Parathyroid adenoma (tissue), 2 donors: ENCODE measurements around the gene DMAC2L.

ENCODE experiments used
- H2AFZ ChIP-seq: fragments of 300-600 bp; sonication (generic); one replicate; pipeline ENCODE4 v1.7.0; 2017; ENCODE audit warnings: antibody characterized with exemption, mild to moderate bottlenecking
- H3K27ac ChIP-seq: fragments of 300-600 bp; sonication (generic); one replicate; pipeline ENCODE4 v1.7.0; 2017
- H3K27me3 ChIP-seq: fragments of 300-600 bp; sonication (generic); one replicate; pipeline ENCODE4 v1.7.0; 2017; ENCODE audit warnings: low read length; ENCODE audit not compliant: control insufficient read depth, insufficient read depth
- H3K36me3 ChIP-seq: fragments of 300-600 bp; sonication (generic); one replicate; pipeline ENCODE4 v1.7.0; 2017; ENCODE audit warnings: low read length; ENCODE audit not compliant: control insufficient read depth, insufficient read depth
- H3K4me1 ChIP-seq: fragments of 300-600 bp; sonication (generic); one replicate; pipeline ENCODE4 v1.7.0; 2017; ENCODE audit warnings: control low read depth
- H3K4me2 ChIP-seq: fragments of 300-600 bp; sonication (generic); one replicate; pipeline ENCODE4 v1.7.0; 2017; ENCODE audit warnings: low read length
- H3K4me3 ChIP-seq: fragments of 300-600 bp; sonication (generic); one replicate; pipeline ENCODE4 v1.7.0; 2017; ENCODE audit warnings: low read depth, low read length
- H3K79me2 ChIP-seq: fragments of 300-600 bp; sonication (generic); one replicate; pipeline ENCODE4 v1.7.0; 2017; ENCODE audit warnings: control low read depth
- H3K9ac ChIP-seq: fragments of 300-600 bp; sonication (generic); one replicate; pipeline ENCODE4 v1.7.0; 2017; ENCODE audit warnings: mild to moderate bottlenecking
- H3K9me3 ChIP-seq: fragments of 300-600 bp; sonication (generic); one replicate; pipeline ENCODE4 v1.7.0; 2017; ENCODE audit warnings: low read length; ENCODE audit not compliant: control insufficient read depth
- CTCF ChIP-seq: fragments of 300-600 bp; sonication (generic); IDR thresholded peaks from one replicate; pipeline ENCODE4 v1.7.0; 2017; ENCODE audit warnings: antibody characterized with exemption, mild to moderate bottlenecking
- donor health status: primary hyperparathyroidism.

The DMAC2L gene

GRCh38 chr14:50347521-50347920 is 35.4 kb downstream of the DMAC2L start:
- no peak for TF ChIP-seq CTCF
- Histone ChIP-seq H3K79me2 (no peaks in the 10 kb centered on the region), H3K27me3 (no peaks in the 10 kb centered on the region), H3K4me2 (no peak overlapping the region), H3K36me3 (no peaks in the 10 kb centered on the region), H3K9ac (no peak overlapping the region), H3K9me3 (no peaks in the 10 kb centered on the region), H3K4me3 (no peak overlapping the region), H3K4me1 (peaks cover 11% of the 10 kb centered on the region), H3K27ac (no peak overlapping the region), H2AFZ (peak overlapping the region; percentile 72)

- H3K79me2 ChIP-seq, result no peaks in the 10 kb centered on the region
- no peaks in the 10 kb centered on the region for H3K36me3 ChIP-seq
- TF ChIP-seq CTCF, result no peak
- H3K27me3 ChIP-seq, result no peaks in the 10 kb centered on the region
- H3K4me2 ChIP-seq, result no peak overlapping the region
- peaks cover 11% of the 10 kb centered on the region for H3K4me1 ChIP-seq
- H3K9ac ChIP-seq, result no peak overlapping the region
- H3K9me3 ChIP-seq, result no peaks in the 10 kb centered on the region
- no peak overlapping the region for H3K4me3 ChIP-seq
- H2AFZ ChIP-seq, result no peak overlapping the region
- no peak overlapping the region for H3K27ac ChIP-seq
Observed at GRCh38 chr14:50348933-50349332, 36.8 kb downstream of the DMAC2L start.

- H3K27me3 ChIP-seq, result no peaks in the 10 kb centered on the region
- H3K4me2 ChIP-seq, result no peak overlapping the region
- H3K9me3 ChIP-seq, result no peaks in the 10 kb centered on the region
- no peak overlapping the region for H3K27ac ChIP-seq
- no peak overlapping the region for H3K9ac ChIP-seq
- H3K36me3 ChIP-seq, result no peaks in the 10 kb centered on the region
- H3K4me3 ChIP-seq, result no peak overlapping the region
- no peaks in the 10 kb centered on the region for H3K79me2 ChIP-seq
- H3K4me1 ChIP-seq, result peaks cover 11% of the 10 kb centered on the region
- TF ChIP-seq CTCF, result no peak
- no peak overlapping the region for H2AFZ ChIP-seq
Observed at GRCh38 chr14:50350975-50351374, 38.9 kb downstream of the DMAC2L start.

GRCh38 chr14:50352584-50352983 is 40.5 kb downstream of the DMAC2L start:
- Histone ChIP-seq H3K79me2 (no peaks in the 10 kb centered on the region), H3K27ac (no peak overlapping the region)

More at GRCh38 chr14:50352584-50352983, 40.5 kb downstream of the DMAC2L start:
- no peak overlapping the region for H2AFZ ChIP-seq
- peaks cover 5% of the 10 kb centered on the region for H3K4me1 ChIP-seq
- no peak for TF ChIP-seq CTCF
- H3K4me2 ChIP-seq, result no peak overlapping the region
- no peaks in the 10 kb centered on the region for H3K9me3 ChIP-seq
- H3K4me3 ChIP-seq, result no peak overlapping the region
- H3K27me3 ChIP-seq, result no peaks in the 10 kb centered on the region
- H3K36me3 ChIP-seq, result no peaks in the 10 kb centered on the region
- no peak overlapping the region for H3K9ac ChIP-seq
